IMR-90 (cell line): Measurements from ENCODE around the gene ADRA2C. TPM values are rescaled to one million over a fixed set of nuclear protein-coding genes. Genes with fewer than 3 reads are reported as not detected.

Source experiments
- ATAC-seq: fragments of 200-7000 bp; cut with Tn5 transposase; 2 replicates; pipeline ENCODE4 v1.9.1; 2020; ENCODE audit warnings: low read depth, mild to moderate bottlenecking, moderate library complexity
- Bru-seq: library from RNA; stranded (reverse); fragments of 400-500 nt; gene quantifications from one replicate; lab custom pipeline; 2021; lab: Mats Ljungman, UMichigan
- BruChase-seq, 2 experiments: library from RNA; stranded (reverse); fragments of 400-500 nt; gene quantifications; one replicate each; lab custom pipeline; 2021; lab: Mats Ljungman, UMichigan
- BruUV-seq: library from RNA; stranded (reverse); fragments of 400-500 nt; replicated peaks from 2 replicates; lab custom pipeline; 2021; lab: Mats Ljungman, UMichigan
- CTCF ChIA-PET: fragments of 300-600 bp; formaldehyde crosslinking; extraction: SDS; loops from one replicate; lab custom pipeline; 2021; ENCODE audit warnings: antibody characterized with exemption; lab: Yijun Ruan, JAX
- POLR2A ChIA-PET: fragments of 300-600 bp; sonication (Branson Sonifier 250); formaldehyde crosslinking; loops from one replicate; lab custom pipeline; 2022; ENCODE audit warnings: antibody characterized with exemption; ENCODE audit not compliant: unreplicated experiment; lab: Charles Lee
- DNase-seq: peaks from one replicate; pipeline ENCODE4 v3.0.0; 2013
- H2AFZ ChIP-seq: replicated peaks from 2 replicates; pipeline ENCODE3; 2013; ENCODE audit warnings: low read length, mild to moderate bottlenecking; ENCODE audit not compliant: poor library complexity
- H2AK5ac ChIP-seq: 2 replicates; pipeline ENCODE4 v1.6.1; 2013; ENCODE audit warnings: low read depth, low read length, inconsistent platforms
- H2AK9ac ChIP-seq: replicated peaks from 2 replicates; pipeline ENCODE3; 2013; ENCODE audit warnings: mild to moderate bottlenecking, low read depth, low read length, moderate library complexity; ENCODE audit not compliant: poor library complexity
- H2BK120ac ChIP-seq: 2 replicates; pipeline ENCODE4 v1.6.1; 2013; ENCODE audit warnings: low read depth, low read length, inconsistent platforms
- H2BK15ac ChIP-seq: 3 replicates; pipeline ENCODE4 v1.6.1; 2013; ENCODE audit warnings: low read depth, low read length, inconsistent platforms
- H2BK20ac ChIP-seq: 2 replicates; pipeline ENCODE4 v1.6.1; 2013; ENCODE audit warnings: low read depth, mild to moderate bottlenecking, inconsistent platforms, low read length, moderate library complexity
- H2BK5ac ChIP-seq: 2 replicates; pipeline ENCODE4 v1.6.1; 2013; ENCODE audit warnings: mild to moderate bottlenecking, low read depth, low read length, inconsistent platforms; ENCODE audit not compliant: poor library complexity, severe bottlenecking
- H3K14ac ChIP-seq: replicated peaks from 2 replicates; pipeline ENCODE4 v1.6.1; 2013; ENCODE audit warnings: low read depth, low read length, inconsistent platforms
- H3K18ac ChIP-seq: 2 replicates; pipeline ENCODE4 v1.6.1; 2013; ENCODE audit warnings: low read depth, low read length, control low read depth
- H3K23ac ChIP-seq: 2 replicates; pipeline ENCODE4 v1.6.1; 2013; ENCODE audit warnings: low read depth, low read length, inconsistent platforms
- H3K27ac ChIP-seq: 2 replicates; pipeline ENCODE4 v1.5.1; 2013; ENCODE audit warnings: mild to moderate bottlenecking, control low read depth, low read length; ENCODE audit not compliant: insufficient read depth
- H3K27me3 ChIP-seq: 2 replicates; pipeline ENCODE4 v1.6.1; 2013; ENCODE audit warnings: low read length; ENCODE audit not compliant: control insufficient read depth, insufficient read depth
- H3K36me3 ChIP-seq: 2 replicates; pipeline ENCODE4 v1.6.1; 2013; ENCODE audit warnings: low read length, mixed read lengths; ENCODE audit not compliant: control insufficient read depth, insufficient read depth
- H3K4ac ChIP-seq: 2 replicates; pipeline ENCODE4 v1.6.1; 2013; ENCODE audit warnings: low read depth, low read length, inconsistent platforms
- H3K4me1 ChIP-seq: 2 replicates; pipeline ENCODE4 v1.6.1; 2013; ENCODE audit warnings: low read length, mixed read lengths; ENCODE audit not compliant: control insufficient read depth, insufficient read depth
- H3K4me2 ChIP-seq: 2 replicates; pipeline ENCODE4 v1.6.1; 2013; ENCODE audit warnings: low read depth, mild to moderate bottlenecking, control low read depth, low read length, moderate library complexity
- H3K4me3 ChIP-seq: 2 replicates; pipeline ENCODE4 v1.5.1; 2013; ENCODE audit warnings: low read depth, mild to moderate bottlenecking, control low read depth, low read length, moderate library complexity; ENCODE audit not compliant: insufficient read depth
- H3K56ac ChIP-seq: 2 replicates; pipeline ENCODE4 v1.6.1; 2013; ENCODE audit warnings: low read length, inconsistent platforms; ENCODE audit not compliant: insufficient read depth; ENCODE audit errors: extremely low read depth
- H3K79me1 ChIP-seq, 2 experiments: 2 replicates each; pipeline ENCODE4 v1.6.1; 2013; ENCODE audit warnings: low read length in 2 of 2, inconsistent platforms in 1 of 2, low read depth in 1 of 2
- H3K9ac ChIP-seq: 2 replicates; pipeline ENCODE4 v1.6.1; 2013; ENCODE audit warnings: low read depth, low read length, control low read depth
- H3K9me1 ChIP-seq: 2 replicates; pipeline ENCODE4 v1.6.1; 2013; ENCODE audit warnings: low read length, inconsistent platforms; ENCODE audit not compliant: insufficient read depth
- H3K9me3 ChIP-seq: 2 replicates; pipeline ENCODE4 v1.6.1; 2013; ENCODE audit warnings: low read length; ENCODE audit not compliant: control insufficient read depth, insufficient read depth
- H4K20me1 ChIP-seq: 2 replicates; pipeline ENCODE4 v1.6.1; 2013; ENCODE audit warnings: low read length, inconsistent platforms; ENCODE audit not compliant: insufficient read depth
- H4K5ac ChIP-seq: 2 replicates; pipeline ENCODE4 v1.6.1; 2013; ENCODE audit warnings: mild to moderate bottlenecking, low read depth, low read length, control low read depth
- H4K8ac ChIP-seq, 2 experiments: 2 replicates each; pipeline ENCODE4 v1.6.1; 2013; ENCODE audit warnings: low read depth in 2 of 2, low read length in 2 of 2, control low read depth in 1 of 2, inconsistent platforms in 1 of 2
- H4K91ac ChIP-seq: 2 replicates; pipeline ENCODE4 v1.6.1; 2013; ENCODE audit warnings: low read depth, low read length, inconsistent platforms; ENCODE audit not compliant: insufficient read depth
- MXI1 ChIP-seq: IDR thresholded peaks from 2 replicates; pipeline ENCODE4 v1.6.1; 2012; ENCODE audit warnings: low read depth, mild to moderate bottlenecking, low read length, moderate library complexity, borderline replicate concordance
- WGBS, 2 experiments: methylation state at CpG; one replicate each; pipeline versions ENCODE4 v1.1.5 to v1.1.7; 2013; ENCODE audit warnings: missing lambda C conversion rate in 2 of 2; ENCODE audit not compliant: insufficient read length in 1 of 2; ENCODE audit errors: extremely low coverage in 2 of 2; 5-methylcytosine and 5-hydroxymethylcytosine counted together
- dilution Hi-C: fragments of 300-500 bp; cut with HindIII; formaldehyde crosslinking; loops from one replicate; pipeline ENCODE4 v1.14.3; 2018; ENCODE audit warnings: low sequenced_read_pairs; ENCODE audit not compliant: unreplicated experiment
- in situ Hi-C: fragments of 300-500 bp; cut with MboI; formaldehyde crosslinking; loops from 3 replicates; pipeline ENCODE4 v1.14.3; 2019; ENCODE audit warnings: low sequenced_read_pairs, inconsistent platforms, mixed read lengths
- intact Hi-C: fragments of 100-400 bp; cut with micrococcal nuclease; formaldehyde crosslinking; loops from 2 replicates; pipeline ENCODE4 v1.10.0; 2022
- long read RNA-seq: library from polyadenylated mRNA; unstranded; transcript quantifications from one replicate; pipeline ENCODE4 v2.0.0, GENCODE V29; 2021; ENCODE audit not compliant: unreplicated experiment
- polyA plus RNA-seq, 3 experiments: library from polyadenylated mRNA; depleted of rRNA; stranded (reverse); fragments of >200 nt; gene quantifications; 2 replicates each; pipeline ENCODE4 v1.2.3, GENCODE V29; 2012; ENCODE audit warnings: low replicate concordance in 1 of 3
- total RNA-seq: library from RNA; depleted of rRNA; stranded (reverse); fragments of >200 nt; gene quantifications from 2 replicates; pipeline ENCODE4 v1.2.3, GENCODE V29; 2012; rRNA removed

ADRA2C gene
- under 0.01 and 0.28 TPM in 2 replicates for total RNA-seq
- polyA plus RNA-seq (2012; rRNA removed): 0.14 and 0.36 TPM in 2 replicates
- 0.10 and 0.22 TPM in 2 replicates for polyA plus RNA-seq (2012; cell fraction: cytosol; rRNA removed)
- 0.18 and 0.37 TPM in 2 replicates for polyA plus RNA-seq (2012; cell fraction: nucleus; rRNA removed; ENCODE audit: low replicate concordance)
- Bru-seq, nascent RNA: not detected
- BruChase-seq, experiment 1, labeled RNA remaining after a 6-hour chase: not detected
- BruChase-seq, experiment 2, labeled RNA remaining after a 2-hour chase: not detected
- long read RNA-seq, partial matches to known transcripts: 0 of 3 reads
- long read RNA-seq, other reads (novel, unspliced or antisense): 0 of 3 reads

DNA sequence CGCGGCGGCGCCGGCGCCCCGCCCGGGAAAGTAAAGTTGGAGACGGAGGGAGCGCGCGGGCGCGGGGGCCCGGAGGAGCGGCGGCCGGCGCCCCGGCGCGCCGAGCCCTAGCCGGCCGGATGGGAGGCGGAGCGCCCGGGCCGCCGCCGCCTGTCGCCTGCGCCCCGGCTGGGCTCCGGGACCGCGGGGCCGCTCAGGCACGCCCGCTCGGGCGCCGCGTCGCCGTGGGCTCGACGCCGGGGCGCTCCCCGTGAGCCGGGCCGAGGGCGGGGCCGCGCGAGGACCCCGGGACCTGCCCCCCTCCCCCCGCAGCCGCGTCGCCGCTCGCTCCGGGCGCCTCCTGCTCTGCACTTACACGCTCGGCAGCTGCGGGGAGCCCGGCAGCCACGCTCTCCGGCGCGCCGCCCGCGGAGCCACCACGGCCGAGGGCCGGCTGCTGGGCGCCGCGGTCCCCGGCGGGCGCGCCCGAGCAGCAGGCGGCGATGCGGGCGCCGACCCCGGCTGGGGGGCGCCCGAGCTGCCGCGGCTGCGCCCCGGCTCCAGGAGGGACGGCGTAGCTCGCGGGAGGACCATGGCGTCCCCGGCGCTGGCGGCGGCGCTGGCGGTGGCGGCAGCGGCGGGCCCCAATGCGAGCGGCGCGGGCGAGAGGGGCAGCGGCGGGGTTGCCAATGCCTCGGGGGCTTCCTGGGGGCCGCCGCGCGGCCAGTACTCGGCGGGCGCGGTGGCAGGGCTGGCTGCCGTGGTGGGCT lies at the start of gene ADRA2C:
ADRA2C (plus strand) TSS at position 350 of the 749 bp plus-strand sequence; CDS start at position 572, 222 bp downstream.
- Histone ChIP-seq H2AK9ac (peak within 1 kb of the TSS; percentile 37), H3K23ac (no peak within 1 kb of the TSS; the same call in 1 of the 2 replicates), H3K4me1 (peaks cover 2% of the 10 kb centered on the region; the same call in 1 of the 2 replicates), H2AFZ (peak within 1 kb of the TSS; percentile 80), H3K27me3 (peaks cover 59% of the 10 kb centered on the region), H4K5ac (no peak within 1 kb of the TSS), H3K14ac (no peak within 1 kb of the TSS), H4K8ac (no peak within 1 kb of the TSS), H2BK15ac (no peak within 1 kb of the TSS), H3K56ac (no peak within 1 kb of the TSS), H2BK120ac (no peak within 1 kb of the TSS), H3K79me1 (no peaks in the 10 kb centered on the region), H2AK5ac (no peak within 1 kb of the TSS), H3K18ac (no peak within 1 kb of the TSS), H4K20me1 (no peaks in the 10 kb centered on the region), H3K4ac (no peak within 1 kb of the TSS), H2BK20ac (no peak within 1 kb of the TSS), H2BK5ac (no peak within 1 kb of the TSS), H3K9me1 (no peaks in the 10 kb centered on the region), H3K4me3 (peak within 1 kb of the TSS; percentile 18; the same call in 1 of the 2 replicates), H4K91ac (no peak within 1 kb of the TSS), H3K36me3 (no peaks in the 10 kb centered on the region), H3K27ac (no peak within 1 kb of the TSS), H3K4me2 (peak within 1 kb of the TSS; percentile 88), H3K9me3 (no peaks in the 10 kb centered on the region), H3K9ac (no peak within 1 kb of the TSS)
- ATAC-seq (peak; percentile 55), DNase-seq (no peak)
- ChIA-PET POLR2A (no interaction called here), CTCF (interaction anchor here (1.0 to 1.3 kb wide), 2 partner anchors 17 to 114 kb away, joined by 3 to 5 read pairs; no protein-coding TSS in a partner anchor)
- whole genome bisulfite sequencing, 2 experiments: 1% methylated on average over 57 of the region's 131 CpGs; no CpG with 5 or more reads in 1 of the 2 experiments
- in situ Hi-C loops (no loop called here), intact Hi-C loops (loop anchor here (5.0 kb wide), 1 partner anchor 181 kb away; no protein-coding TSS in a partner anchor), dilution Hi-C loops (no loop called here)
- no peak for TF ChIP-seq MXI1
- BruUV-seq: no TSS peak
